ENCODE results near the gene PRR33. TPM values are rescaled to one million over a fixed set of nuclear protein-coding genes. Genes with fewer than 3 reads are reported as not detected.

The PRR33 gene
- total and polyA plus RNA-seq, 9 of the 15 experiments (the other 6 are each of a cell fraction or from before 2014, with no cell fraction given), result not detected

DNA sequence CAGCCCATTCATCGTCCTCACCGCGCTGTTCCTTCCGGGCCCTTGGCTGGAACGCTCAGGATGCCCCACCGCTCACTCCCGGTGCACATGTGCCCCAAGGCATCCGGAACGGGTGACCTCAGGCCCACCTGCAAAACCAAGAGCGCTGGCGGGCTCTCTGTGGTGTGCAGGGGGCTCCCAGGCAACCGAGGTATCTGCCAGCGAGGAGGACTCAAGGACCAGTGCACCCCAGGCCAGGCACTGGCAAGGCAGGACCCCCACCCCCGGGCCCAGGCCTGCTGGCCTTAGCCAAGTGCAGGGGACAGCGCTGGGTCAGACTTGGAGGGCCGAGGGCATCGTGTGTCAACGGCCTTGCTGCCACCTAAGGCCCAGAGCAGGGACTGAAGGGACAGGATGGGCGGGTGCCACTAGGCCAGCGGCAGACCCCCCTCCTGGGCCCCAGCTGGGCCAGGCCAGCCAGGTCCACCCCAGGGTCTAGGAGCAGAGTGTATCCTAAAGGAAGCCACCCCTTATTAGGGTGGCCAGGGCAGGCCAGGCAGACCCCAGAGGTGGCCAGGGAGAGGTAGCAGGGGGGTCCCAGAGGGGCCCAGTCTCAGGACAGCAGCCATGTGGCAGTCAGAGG, 36.3 kb upstream of the PRR33 start:
- BruUV-seq (replicated peaks), result no TSS peak
- Histone ChIP-seq H3K27ac (ENCODE audit: extremely low read depth, low read depth, low read length) (no peak overlapping the region), H3K36me3 (ENCODE audit: control insufficient read depth, insufficient read depth, low read length) (no peaks in the 10 kb centered on the region), H4K20me1 (replicated peaks; ENCODE audit: control insufficient read depth, insufficient read depth, low read length) (peaks cover 19% of the 10 kb centered on the region; the same call in 1 of the 2 replicates), H3K9me1 (ENCODE audit: control insufficient read depth, insufficient read depth, low read length) (no peaks in the 10 kb centered on the region), H3K9me3 (replicated peaks; ENCODE audit: control insufficient read depth, insufficient read depth, low read depth, low read length) (no peaks in the 10 kb centered on the region), H3K4me2 (ENCODE audit: insufficient read depth, low read length) (no peak overlapping the region), H3K4me1 (replicated peaks in 1 of 2; ENCODE audit: control insufficient read depth in 2 of 2, insufficient read depth in 2 of 2, low read length in 2 of 2) (peaks cover 0 to 44% of the 10 kb centered on the region in 2 experiments; a peak in 2 of 5 replicates), H3K27me3 (ENCODE audit: control insufficient read depth in 2 of 2, insufficient read depth in 2 of 2, low read length in 2 of 2) (peaks cover 28 to 78% of the 10 kb centered on the region in 2 experiments; a peak in 3 of 5 replicates), H2AFZ (ENCODE audit: low read depth, low read length) (no peak overlapping the region), H3K79me2 (ENCODE audit: control insufficient read depth, insufficient read depth, low read length) (no peaks in the 10 kb centered on the region), H3K9ac (ENCODE audit: insufficient read depth in 1 of 2, low read depth in 2 of 2, low read length in 2 of 2) (no peak overlapping the region; a peak in 1 of 4 replicates), H3K4me3 (no peak overlapping the region)
- in situ Hi-C loops (cut with MboI), result no loop called here
- FAIRE-seq (no peak), DNase-seq (ENCODE audit: extremely low read depth in 1 of 4, low spot score in 3 of 4) (no peak), ATAC-seq (no peak)
- intact Hi-C loops (cut with micrococcal nuclease), result no loop called here
- ChIA-PET CTCF (ENCODE audit: low intra/inter-chr PET ratio) (no interaction called here), POLR2A (interaction anchor here (0.7 kb wide), 1 partner anchor 8 kb away, joined by 3 read pairs; no protein-coding TSS in a partner anchor)
- TF ChIP-seq CHD2 (IDR thresholded peaks at IDR 0.05; ENCODE audit: low read depth, low read length), result no peak
- TF ChIP-seq, protein P1, sequence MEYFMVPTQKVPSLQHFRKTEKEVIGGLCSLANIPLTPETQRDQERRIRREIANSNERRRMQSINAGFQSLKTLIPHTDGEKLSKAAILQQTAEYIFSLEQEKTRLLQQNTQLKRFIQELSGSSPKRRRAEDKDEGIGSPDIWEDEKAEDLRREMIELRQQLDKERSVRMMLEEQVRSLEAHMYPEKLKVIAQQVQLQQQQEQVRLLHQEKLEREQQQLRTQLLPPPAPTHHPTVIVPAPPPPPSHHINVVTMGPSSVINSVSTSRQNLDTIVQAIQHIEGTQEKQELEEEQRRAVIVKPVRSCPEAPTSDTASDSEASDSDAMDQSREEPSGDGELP (CRISPR knock-in tag; IDR thresholded peaks at IDR 0.05; ENCODE audit: borderline replicate concordance), result no peak
- TF ChIP-seq KLF10 (CRISPR knock-in tag; IDR thresholded peaks at IDR 0.05), result no peak
- TF ChIP-seq SMAD4 (CRISPR knock-in tag; conservative IDR thresholded peaks at IDR 0.05), result no peak
- no peak for TF ChIP-seq ERF (CRISPR knock-in tag; IDR thresholded peaks at IDR 0.05)
- no peak for TF ChIP-seq HNRNPLL (IDR thresholded peaks at IDR 0.05; ENCODE audit: low read depth, low read length, poor library complexity, severe bottlenecking)
- no peak for TF ChIP-seq ARID1B (IDR thresholded peaks at IDR 0.05)
- no peak for TF ChIP-seq CREB3 (tag; conservative IDR thresholded peaks at IDR 0.05; ENCODE audit: low read depth)
- TF ChIP-seq THAP7 (CRISPR knock-in tag; IDR thresholded peaks at IDR 0.05), result no peak
- no peak for TF ChIP-seq FOXA1 (IDR thresholded peaks at IDR 0.05; ENCODE audit: borderline replicate concordance)
- no peak for TF ChIP-seq MECOM (CRISPR knock-in tag; IDR thresholded peaks at IDR 0.05)
- TF ChIP-seq NR2F6 (CRISPR knock-in tag; IDR thresholded peaks at IDR 0.05), result no peak
- TF ChIP-seq RFX5 (IDR thresholded peaks at IDR 0.05; ENCODE audit: low read depth, low read length), result no peak
- TF ChIP-seq KDM4B (IDR thresholded peaks at IDR 0.05; ENCODE audit: borderline replicate concordance in 2 of 2, low read depth in 1 of 2), result no peak
- 4% methylated on average over 19 of the region's 20 CpGs for WGBS (ENCODE audit: insufficient coverage, low coverage, missing lambda C conversion rate)

All from K562 (cell line).